AG04450 (cell line): ENCODE measurements around the gene LGALS12. TPM values are rescaled to one million over a fixed set of nuclear protein-coding genes. Genes with fewer than 3 reads are reported as not detected.

Experiments
- CTCF ChIA-PET: fragments of 300-600, 350-600 bp; formaldehyde crosslinking; extraction: SDS; loops from one replicate; lab custom pipeline; 2022; ENCODE audit warnings: antibody characterized with exemption, inconsistent platforms; lab: Charles Lee
- POLR2A ChIA-PET: fragments of 350-600 bp; formaldehyde crosslinking; extraction: SDS; loops from one replicate; lab custom pipeline; 2021; ENCODE audit warnings: antibody characterized with exemption, inconsistent platforms; lab: Yijun Ruan, JAX
- DNase-seq: peaks from one replicate; pipeline ENCODE4 v3.0.0-alpha.2; 2011; ENCODE audit warnings: low read depth, low spot score
- H3K27ac ChIP-seq: one replicate; pipeline ENCODE4 v1.5.1; 2012; ENCODE audit warnings: low read depth, low read length, control low read depth
- H3K27me3 ChIP-seq: one replicate; pipeline ENCODE4 v1.6.0; 2012; ENCODE audit warnings: low read length; ENCODE audit not compliant: control insufficient read depth, insufficient read depth
- H3K4me3 ChIP-seq: 2 replicates; pipeline ENCODE4 v1.5.1; 2011; ENCODE audit warnings: mild to moderate bottlenecking, low read depth, low read length, control low read depth
- H3K9me3 ChIP-seq: 2 replicates; pipeline ENCODE4 v1.5.1; 2012; ENCODE audit warnings: low read length; ENCODE audit not compliant: control insufficient read depth, insufficient read depth
- polyA plus RNA-seq: library from polyadenylated mRNA; depleted of rRNA; stranded (reverse); fragments of >200 nt; gene quantifications from 2 replicates; pipeline ENCODE4 v1.2.3, GENCODE V29; 2011; rRNA removed
- TF ChIP-seq, protein P1 (sequence below): IDR thresholded peaks from 2 replicates; pipeline ENCODE4 v1.5.1; 2011; ENCODE audit warnings: low read depth, low read length, control low read depth, inconsistent platforms

LGALS12 gene
- polyA plus RNA-seq, 1 experiment: not detected

DNA sequence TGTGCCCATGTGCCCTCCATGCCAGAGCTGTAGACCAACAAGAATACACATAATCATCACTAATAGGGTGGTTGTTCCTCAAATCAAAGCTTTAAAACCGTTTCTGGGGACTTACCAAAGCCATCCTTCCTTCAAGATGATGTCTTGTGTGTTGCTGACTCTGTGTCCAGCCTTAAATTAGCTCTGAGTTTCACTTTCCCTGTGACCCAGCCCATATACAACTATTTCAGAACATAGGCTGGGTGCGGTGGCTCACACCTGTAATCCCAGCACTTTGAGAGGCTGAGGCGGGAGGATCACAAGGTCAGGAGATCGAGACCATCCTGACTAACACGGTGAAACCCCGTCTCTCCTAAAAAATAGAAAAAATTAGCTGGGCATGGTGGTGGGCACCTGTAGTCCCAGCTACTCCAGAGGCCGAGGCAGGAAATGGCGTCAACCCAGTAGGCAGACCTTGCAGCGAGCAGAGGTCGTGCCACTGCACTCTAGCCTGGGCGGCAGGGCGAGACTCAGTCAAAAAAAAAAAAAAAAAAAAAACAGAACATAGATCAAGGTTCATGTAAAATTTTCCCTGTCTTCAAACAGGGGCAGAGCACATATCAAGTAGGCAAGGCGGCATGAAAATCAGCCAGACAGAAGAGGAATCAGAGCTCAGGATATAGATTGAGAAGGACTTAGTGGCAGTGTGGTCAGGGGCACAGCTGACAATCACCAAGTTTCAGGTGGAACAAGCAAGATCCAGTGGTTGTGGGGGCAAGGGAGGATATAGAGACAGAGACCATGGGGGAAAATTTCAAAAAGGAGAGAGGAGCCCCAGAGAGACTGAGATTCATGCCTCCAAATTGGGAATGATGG, 57.5 kb downstream of the LGALS12 start, which contains the start of gene PLAAT2:
TSS of gene PLAAT2 (minus strand) at position 179 of the 855 bp plus-strand sequence. CDS start at position 124, 55 bp downstream.
- no peak within 1 kb of the TSS for H3K27ac ChIP-seq
- peaks cover 8% of the 10 kb centered on the region for H3K27me3 ChIP-seq
- H3K9me3 ChIP-seq: no peaks in the 10 kb centered on the region; the same call in 1 of the 2 replicates
- CTCF ChIA-PET: interaction anchor here (1.5 kb wide), 1 partner anchor 84 kb away, joined by 3 read pairs; no protein-coding TSS in a partner anchor
- no peak within 1 kb of the TSS for H3K4me3 ChIP-seq
- TF ChIP-seq, protein P1, sequence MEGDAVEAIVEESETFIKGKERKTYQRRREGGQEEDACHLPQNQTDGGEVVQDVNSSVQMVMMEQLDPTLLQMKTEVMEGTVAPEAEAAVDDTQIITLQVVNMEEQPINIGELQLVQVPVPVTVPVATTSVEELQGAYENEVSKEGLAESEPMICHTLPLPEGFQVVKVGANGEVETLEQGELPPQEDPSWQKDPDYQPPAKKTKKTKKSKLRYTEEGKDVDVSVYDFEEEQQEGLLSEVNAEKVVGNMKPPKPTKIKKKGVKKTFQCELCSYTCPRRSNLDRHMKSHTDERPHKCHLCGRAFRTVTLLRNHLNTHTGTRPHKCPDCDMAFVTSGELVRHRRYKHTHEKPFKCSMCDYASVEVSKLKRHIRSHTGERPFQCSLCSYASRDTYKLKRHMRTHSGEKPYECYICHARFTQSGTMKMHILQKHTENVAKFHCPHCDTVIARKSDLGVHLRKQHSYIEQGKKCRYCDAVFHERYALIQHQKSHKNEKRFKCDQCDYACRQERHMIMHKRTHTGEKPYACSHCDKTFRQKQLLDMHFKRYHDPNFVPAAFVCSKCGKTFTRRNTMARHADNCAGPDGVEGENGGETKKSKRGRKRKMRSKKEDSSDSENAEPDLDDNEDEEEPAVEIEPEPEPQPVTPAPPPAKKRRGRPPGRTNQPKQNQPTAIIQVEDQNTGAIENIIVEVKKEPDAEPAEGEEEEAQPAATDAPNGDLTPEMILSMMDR: no peak
- DNase-seq: no peak
- POLR2A ChIA-PET: no interaction called here

DNA sequence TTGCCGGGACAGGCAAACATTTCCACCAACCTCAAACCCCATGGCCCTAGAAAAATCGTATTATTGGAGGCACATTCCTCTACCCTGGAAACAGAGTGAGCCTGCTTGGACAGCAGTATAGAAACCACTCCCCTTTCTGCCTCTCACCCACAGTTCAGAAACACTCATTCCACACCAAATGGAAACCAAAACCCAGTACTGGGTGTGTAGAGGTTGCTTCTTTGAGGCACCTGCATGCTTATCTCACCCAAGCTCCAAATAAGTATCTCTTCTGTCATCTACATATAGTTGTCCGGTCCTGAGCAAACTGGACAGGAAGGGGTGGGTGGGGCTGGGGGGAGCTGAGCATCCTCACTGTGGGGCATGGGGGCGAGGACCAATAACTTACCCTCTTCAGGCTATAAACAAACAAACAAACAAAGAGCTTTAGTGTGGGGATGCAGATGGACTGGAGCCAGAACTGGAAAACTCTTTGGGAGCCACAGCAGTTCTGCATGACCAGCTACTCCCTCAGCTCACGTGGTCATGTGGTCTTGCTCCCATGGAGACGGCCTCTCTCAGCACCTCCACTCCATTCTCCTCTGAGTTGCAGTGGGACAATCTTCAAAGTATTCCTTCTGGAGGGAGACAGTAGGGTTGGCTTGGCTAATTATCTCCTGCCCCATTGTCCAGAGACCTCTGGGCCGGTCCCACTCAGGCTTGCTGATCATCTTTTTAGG, 58.3 kb downstream of the LGALS12 start:
- Histone ChIP-seq H3K4me3 (no peak overlapping the region), H3K9me3 (no peaks in the 10 kb centered on the region; the same call in 1 of the 2 replicates), H3K27ac (no peak overlapping the region), H3K27me3 (peaks cover 8% of the 10 kb centered on the region)
- TF ChIP-seq, protein P1: no peak
- DNase-seq: no peak
- POLR2A ChIA-PET: no interaction called here
- CTCF ChIA-PET: interaction anchor here (1.1 kb wide), 1 partner anchor 10 kb away, joined by 5 read pairs; no protein-coding TSS in a partner anchor

DNA sequence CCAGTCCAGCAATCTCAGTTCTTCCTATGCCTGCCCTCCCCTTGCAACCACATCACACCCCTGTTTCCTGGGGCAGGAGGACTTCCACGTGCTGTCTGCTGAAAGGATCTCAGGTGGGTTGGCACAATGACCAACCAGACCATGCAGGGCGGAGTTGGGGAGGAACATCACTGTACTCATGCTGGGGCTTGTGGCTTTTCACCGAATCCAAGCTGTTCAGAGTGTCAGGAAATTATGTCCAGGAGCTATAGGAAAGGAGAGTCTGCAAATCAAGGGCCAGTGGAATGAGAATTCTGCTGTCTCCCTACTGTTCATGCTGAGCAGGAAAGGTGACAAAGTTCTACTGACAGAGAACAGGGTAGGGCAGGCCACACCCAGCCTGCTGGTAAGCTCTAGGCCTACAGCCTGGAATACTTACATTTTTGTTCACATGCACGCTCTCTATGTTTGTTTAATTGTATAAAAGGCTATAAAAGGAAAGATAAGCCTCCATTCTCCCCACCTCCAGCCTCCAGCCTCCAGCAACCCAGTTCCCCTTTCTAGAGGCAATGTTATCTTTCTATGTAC, 59.0 kb downstream of the LGALS12 start:
- DNase-seq: no peak
- CTCF ChIA-PET: interaction anchor here (1.1 kb wide), 1 partner anchor 10 kb away, joined by 5 read pairs; no protein-coding TSS in a partner anchor
- no peaks in the 10 kb centered on the region; the same call in 1 of the 2 replicates for H3K9me3 ChIP-seq
- POLR2A ChIA-PET: no interaction called here
- H3K27me3 ChIP-seq: peaks cover 4% of the 10 kb centered on the region
- H3K27ac ChIP-seq: no peak overlapping the region
- no peak overlapping the region for H3K4me3 ChIP-seq
- TF ChIP-seq, protein P1: no peak

Other genes starting within 250 kb of the LGALS12 start
- not detected in 2 replicates for gene SLC22A9, start 136.3 kb upstream of the LGALS12 start, polyA plus RNA-seq
- not detected in 2 replicates for gene PLAAT5, start 14.9 kb upstream of the LGALS12 start, polyA plus RNA-seq
- gene PLAAT4, start 30.7 kb downstream of the LGALS12 start, polyA plus RNA-seq: 3.5 and 4.7 TPM in 2 replicates
- not detected in 2 replicates for gene PLAAT2, start 57.3 kb downstream of the LGALS12 start, polyA plus RNA-seq
- gene PLAAT3, start 108.3 kb downstream of the LGALS12 start, polyA plus RNA-seq: 8.1 and 11.6 TPM in 2 replicates
- 41.1 and 52.3 TPM in 2 replicates for gene ATL3, start 165.3 kb downstream of the LGALS12 start, polyA plus RNA-seq
- gene RTN3, start 175.4 kb downstream of the LGALS12 start, polyA plus RNA-seq: 161 and 213 TPM in 2 replicates